NCI-H2171 treated with DMSO at 0.1 percent for 48 hours (cell line): Measurements from ENCODE around the gene PANK1.
"Not testable (repeated sequence)": the region's sequence is repeated elsewhere in the genome, so short reads cannot be mapped to it uniquely, and the experiment has no call there.

ENCODE experiments used
- DNase-seq: peaks from one replicate; lab custom pipeline; 2025; lab: John Stamatoyannopoulos, UW

PANK1 gene

DNA sequence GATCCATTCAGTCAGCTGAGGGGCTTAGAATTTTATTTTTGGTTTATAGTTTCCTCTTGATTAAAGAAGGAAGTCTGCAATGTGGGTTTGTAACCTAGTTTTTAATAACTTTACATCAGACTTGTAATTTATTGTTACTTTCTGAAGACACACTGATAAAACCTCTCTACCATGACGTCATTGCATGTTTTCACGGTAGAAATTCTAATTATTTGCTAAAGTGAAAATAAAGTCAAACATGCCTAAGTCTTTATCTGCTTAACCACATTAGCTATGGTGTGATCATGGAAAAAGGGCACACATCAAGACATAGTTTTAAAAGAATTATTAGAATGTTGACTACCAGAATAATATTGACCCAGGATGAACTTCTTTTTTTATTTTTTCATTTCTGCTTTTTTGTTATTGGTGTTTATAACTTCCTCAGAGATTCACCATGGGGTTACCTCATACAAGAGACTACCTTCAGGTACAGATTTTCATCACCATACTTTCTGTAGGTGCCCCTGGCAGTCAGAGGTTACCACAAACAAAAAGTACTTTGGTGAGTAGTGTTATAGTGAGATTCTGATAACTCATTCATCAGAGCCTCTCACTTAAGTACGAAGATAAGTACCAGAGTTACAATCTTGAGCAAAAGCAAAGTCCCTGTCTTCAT is 7.0 kb upstream of the PANK1 start:
- DNase-seq, result no peak

DNA sequence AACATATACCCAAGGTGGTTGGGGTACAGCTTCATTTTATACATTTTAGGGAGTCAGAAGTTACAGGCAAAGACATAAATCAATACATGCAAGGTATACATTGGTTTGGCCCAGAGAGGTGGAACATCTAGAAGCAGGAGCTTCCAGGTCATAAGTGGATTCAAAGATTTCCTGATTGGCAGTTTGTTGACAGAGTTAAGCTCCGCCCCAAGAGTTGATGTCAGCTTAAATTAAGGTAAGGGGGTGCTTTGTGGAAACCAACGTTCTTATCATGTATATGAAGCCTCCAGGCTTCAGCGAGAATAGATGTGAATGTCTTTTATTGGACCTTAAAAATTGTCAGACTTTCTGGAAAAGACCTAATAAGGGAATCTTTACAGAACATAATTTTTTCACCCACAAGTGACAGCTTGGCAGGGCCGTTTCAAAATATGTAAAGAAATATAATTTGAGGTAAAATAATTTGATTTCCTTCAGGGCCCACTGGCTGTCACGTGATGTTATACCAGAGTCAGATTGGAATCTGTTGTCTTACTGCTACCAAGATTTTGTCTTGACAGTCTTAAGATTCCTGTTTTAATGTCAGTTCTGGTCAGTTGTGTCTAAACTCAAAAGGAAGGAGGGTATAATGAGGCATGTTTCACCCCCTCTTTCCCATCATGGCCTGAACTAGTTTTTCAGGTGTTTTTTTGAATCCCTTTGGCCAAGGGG is 6.3 kb upstream of the PANK1 start:
- DNase-seq, result no peak

DNA sequence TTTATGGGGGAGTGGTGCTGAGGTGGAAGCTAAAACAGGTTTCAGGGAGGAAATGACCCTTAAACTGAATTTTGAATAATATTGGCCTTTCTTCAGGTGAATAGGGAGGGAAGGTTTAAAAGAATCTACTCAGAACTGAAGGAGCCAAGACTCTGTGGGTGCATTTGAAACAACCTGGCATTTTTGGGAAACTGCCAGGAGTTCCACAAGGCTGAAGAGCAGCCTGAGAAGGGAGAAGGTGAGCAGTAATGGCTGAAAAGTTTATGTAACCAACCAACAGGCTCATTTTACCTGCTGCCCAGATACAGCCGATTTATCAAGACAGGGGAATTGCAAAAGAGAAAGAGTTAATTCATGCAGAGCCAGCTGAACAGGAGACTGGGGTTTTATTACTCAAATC is 4.0 kb upstream of the PANK1 start:
- DNase-seq, result peak; percentile 31

DNA sequence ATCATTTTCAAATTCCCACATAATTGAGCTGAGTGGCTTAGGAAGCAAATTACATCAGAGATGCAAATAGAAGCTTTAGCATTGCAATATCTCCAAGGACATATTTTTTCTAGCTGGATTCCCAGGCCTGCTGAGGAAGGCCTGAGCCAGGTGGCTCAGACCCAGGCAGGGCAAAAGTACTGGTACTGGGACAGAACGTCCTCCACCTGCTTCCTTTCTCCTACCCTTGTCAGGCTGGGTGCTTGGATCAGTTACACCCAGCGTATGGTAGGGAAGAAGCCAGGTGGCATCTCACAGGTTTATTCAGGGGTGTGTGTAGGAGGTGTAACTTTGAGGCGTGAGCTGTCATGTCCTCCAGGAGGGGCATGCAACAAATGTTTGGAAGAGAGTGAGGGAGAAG is 3.0 kb upstream of the PANK1 start:
- peak; percentile 48 for DNase-seq

DNA sequence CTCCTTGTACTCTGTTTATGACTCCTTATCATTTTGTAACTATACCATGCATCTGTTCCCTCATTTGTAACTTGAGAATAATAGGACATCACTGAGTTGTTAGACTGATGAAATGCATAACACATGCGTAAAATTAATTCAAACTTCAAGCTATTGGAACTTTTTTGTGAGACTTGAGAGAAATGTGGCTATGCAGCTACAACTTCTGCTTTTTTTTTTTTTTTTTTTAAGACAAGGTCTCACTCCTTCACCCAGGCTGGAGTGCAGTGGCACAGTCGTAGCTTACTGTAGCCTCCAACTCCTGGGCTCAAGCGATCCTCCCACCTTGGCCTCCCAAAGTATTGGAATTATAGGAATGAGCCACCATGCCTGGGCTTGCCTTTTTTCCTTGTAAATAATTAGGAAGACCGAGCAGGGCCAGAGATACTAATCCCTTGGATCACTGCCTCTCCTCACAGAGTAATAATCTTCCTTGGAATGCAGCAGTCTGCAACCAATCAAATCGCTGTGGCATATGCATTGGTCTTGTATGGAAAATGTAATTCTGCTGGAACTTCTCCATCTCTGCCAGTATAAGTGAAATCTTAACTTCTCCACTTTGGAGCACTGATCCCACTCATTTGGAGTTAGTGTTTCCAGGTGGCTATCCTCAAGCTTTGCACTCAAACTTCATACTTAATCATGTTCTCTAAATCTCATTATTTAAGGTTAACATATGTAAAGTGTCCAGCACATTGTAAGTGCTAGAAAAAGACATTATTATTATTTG is 2.0 kb upstream of the PANK1 start:
- DNase-seq, result no peak

DNA sequence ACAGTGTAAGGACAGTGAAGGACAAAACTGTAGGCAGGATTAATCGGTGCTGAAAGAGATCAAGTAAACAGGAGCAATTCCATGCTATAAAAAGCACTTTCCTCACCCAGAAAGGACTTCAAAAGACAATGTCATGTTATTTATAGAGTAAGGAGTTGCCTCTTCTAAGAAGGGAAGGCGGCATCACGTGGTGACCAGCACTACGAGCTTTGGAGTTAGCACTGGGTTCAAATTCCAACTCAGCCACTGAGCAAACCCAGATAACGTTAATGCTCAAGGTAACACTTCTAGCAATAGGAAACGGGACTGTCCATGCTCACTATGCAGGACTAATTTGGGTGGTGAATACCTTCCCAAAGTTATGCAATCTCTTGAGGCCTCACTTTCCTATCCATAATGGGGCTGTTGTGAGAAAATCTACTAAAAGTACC is 715 bp upstream of the PANK1 start:
- no peak for DNase-seq

DNA sequence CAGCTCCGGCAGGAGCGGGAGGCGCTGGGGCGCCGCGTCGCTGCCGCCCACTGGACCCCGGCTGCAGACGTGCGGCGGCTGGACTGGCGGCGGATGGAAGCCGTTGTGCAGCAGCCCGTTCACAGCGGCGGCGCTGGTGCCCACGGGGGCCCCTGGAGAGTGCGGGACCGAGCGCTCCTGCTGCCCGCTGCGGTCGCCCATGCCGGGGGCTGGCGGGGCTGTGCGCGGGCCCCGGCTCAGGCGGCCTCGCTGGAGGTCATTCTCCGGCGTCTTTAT is 413 bp downstream of the PANK1 start:
- DNase-seq, result no peak

DNA sequence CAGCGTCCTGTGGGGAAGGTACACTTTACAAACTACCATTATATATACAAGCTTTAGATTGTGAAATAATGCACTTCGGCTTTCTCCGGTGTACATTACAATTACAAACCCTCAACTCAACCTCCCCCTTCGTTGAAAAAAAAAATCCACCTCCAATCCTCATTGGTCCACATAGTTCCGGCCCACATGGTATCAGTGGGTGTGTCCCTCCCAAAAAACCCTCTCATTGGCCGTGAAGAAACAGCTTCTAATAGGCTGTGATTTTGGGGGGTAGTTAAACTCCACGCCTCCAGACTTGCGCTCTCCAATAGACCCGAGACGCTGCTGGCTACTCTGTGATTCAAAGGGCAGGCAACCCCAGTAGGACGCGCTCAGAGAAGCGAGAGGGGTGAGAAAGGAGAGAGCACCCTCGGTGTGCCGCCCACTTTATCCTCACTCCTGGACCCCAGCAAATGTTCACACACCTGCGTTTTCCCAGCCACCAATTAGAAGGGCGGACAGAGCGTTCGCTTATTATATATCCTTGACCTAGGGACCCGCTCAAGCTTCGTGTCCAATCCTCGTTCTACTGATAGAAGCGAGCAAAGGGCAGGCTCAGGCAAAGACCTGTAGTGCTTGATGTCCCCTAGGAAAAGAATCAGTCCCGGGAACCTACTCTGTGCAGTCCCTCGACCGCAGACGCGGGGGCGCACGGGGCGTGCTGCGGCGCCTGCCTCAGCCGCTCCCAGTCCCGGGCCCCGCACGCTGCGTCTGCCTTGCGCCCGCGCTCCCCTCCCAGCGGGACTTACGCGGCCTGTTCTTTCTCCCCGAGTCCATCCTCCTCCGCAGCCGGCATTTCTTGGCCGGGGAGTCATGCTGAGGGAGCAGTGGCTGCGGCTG is 991 bp downstream of the PANK1 start:
- peak; percentile 89 for DNase-seq

DNA sequence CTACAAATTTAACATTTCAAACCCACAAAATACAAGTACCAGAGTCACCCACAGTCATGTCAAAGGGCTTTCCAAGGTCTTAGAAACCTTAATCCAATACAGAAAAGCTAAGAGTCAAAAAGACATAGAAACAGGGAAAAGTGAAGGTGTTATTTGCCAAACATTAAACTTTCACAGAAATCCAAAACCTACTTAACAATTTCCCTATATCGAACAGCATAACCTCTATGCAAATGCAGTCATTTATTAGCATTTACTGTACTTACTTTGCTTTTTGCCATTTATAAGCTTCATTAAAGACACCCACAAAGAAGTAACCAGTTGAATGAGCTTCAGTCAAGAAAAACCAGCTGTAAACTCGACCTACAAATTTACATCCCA is 1.6 kb downstream of the PANK1 start:
- DNase-seq, result no peak

DNA sequence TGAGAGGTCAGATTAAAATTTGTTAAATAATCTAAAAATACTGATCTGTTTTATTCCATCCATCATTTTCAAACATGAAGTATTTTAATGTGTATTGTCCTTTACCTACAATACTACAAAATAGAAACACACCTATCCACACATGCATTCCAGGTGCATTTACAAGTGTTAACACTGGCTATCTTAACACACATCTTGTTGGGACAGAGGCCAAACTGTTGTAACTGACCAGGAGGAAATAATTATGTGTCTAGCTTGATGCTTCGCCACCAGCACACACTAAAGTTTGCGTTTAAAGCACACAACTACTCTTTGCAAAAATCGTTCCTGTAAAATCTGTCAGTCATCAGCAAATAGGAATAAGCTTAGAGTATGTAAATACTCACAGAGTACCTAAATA is 2.8 kb downstream of the PANK1 start:
- no peak for DNase-seq

DNA sequence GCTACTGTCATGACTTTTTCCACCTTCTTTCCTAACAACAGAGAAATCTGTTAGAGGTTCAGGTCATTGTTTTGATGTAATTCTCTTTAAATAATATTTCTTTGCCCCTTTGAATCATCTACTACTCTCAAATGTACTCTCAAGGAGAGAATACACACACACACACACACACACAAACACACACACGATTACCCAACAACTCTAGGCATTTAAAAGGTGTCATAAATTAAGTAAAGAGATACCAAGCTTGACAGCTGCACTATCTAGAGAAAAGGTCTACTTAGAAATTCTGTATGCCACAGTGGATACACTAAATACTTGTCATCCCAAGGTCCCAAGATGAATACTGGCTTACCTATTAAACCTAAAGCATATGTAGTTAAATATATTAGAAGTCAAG is 4.8 kb downstream of the PANK1 start:
- no peak for DNase-seq

DNA sequence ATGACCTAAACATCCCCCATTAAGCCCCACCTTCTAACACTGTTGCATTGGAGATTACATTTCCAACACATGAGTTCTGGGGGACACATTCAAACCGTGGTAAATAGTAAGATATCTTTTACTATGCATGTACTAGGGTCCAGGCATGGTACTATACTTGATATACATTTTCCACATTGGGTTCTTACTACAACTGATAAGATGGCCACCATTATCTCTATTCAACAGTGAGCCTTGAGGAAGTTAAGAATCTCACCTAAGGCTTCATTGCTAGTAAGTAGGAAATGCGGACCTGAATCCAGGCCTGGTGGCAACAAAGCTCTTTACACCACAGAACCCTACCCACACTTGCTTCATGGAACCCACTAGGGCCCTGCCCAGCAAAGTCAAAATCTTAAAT is 5.7 kb downstream of the PANK1 start:
- DNase-seq, result no peak

DNA sequence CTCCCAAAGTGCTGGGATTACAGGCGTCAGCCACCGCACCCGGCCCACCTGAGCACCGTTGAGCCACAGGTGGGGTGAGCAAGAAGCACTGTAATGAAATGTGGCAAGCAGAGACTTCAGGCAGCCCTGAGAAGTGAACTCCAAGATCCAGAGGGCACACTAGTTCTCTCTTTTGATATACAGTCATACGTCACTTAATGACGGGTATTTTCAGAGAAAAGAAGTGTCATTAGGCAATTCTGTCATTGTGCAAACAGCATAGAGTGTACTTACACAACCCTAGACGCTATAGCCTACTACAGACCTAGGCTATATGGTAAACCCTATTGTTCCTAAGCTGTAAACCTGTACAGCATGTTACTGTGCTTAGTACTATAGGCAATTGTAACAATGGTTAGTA is 7.9 kb downstream of the PANK1 start:
- DNase-seq, result no peak

DNA sequence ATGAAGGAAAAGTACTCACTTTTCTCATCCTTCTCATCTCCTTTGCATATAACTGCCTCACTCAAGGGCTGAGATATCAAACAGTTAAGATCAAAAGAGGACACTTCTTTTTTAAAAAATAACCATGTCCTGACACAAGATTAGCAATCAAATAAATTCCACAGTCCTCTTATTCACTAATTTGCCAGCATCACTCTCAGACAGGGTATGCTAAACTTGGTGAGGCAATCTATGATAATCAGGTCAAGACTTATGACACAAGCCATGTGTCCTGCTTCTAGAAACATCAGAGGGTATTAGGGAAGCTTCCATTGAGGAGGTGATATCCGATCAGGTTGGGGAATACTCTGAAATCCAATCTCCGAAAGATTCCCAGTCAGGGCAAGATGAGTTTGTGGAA is 10.4 kb downstream of the PANK1 start:
- no peak for DNase-seq

DNA sequence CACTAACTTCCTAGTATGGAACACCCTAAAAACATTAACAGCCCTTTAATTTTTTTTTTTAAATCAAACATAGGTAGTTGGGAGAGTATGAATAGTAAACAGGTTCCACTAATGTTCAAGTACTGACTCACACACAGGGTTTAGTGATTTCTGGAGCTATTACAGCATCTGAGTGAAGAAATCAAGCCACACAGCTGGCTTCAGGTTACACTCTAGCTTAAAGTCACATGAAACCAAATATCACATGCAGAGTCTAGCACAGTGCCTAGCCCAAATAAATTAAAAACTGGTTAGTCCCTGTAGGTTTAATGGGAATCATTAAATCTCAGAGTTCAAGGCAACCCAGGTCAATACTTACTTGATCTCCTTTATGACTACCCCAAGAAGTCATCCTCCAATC is 11.6 kb downstream of the PANK1 start:
- DNase-seq, result no peak

DNA sequence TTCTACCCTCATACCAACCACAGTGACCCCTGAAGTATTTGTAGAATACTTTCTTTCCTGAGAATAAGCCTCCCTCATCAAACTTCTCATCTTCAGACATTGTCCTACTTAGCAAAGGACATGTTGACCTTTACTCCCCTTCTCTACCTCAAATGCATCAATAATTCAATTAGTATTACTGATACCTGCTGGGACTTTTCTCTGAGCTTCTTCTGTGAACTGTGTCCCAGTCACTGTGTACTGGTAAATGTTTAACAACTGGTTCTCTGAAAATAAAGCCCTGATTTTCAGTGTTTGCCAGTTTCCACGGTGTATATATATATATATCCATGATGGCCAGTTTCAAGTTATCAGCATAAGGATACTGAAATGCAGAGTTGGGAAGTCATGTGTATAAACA is 12.2 kb downstream of the PANK1 start:
- no peak for DNase-seq

DNA sequence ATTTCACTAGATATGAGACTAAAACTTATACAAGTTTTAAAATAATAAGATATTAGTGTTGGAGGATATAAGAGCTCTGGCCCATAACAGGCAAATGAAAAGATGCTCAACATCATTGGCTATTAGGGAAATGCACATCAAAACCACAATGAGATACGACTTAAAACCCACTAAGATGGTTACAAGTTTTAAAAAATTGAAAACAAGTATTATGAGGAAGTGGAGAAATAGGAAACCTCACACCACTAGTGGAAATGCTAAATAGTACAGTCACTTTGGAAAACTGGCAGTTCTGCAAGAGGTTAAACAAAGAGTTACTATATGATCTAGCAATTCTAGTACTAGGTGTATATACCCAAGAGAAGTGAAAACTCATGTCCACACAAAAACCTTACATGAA is 17.2 kb downstream of the PANK1 start:
- DNase-seq, result no peak

DNA sequence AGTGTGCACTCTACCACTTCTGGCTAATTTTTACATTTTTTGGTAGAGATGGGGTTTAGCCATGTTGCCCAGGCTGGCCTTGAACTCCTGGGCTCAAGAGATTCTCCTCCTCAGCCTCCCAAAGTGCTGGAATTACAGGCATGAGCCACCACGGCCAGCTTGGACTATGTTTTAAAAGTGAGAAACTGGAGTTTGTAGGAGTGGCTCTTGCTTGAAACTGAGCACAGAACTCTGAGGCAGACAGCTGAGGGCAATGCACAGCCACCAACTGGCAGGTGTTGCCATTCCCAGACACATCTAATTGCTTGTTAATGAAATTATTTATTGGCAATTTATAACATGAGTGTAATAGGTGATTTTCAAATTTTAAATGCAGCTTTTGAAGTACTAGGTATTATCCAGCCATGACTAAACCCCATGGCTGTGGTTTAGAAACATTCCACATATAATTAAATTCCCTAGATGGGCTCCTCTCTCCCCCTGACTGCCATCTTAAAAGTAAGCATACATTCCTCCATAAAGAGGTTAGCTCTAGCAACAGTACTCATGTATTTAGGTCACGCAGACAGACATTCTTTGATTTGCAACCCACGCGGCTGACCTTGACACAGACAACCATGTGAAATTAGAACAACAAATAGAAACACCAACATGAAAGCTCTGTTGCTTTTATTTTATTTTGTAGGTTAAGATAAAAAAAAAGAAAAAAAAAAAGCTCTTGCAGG is 19.8 kb downstream of the PANK1 start:
- DNase-seq, result no peak

DNA sequence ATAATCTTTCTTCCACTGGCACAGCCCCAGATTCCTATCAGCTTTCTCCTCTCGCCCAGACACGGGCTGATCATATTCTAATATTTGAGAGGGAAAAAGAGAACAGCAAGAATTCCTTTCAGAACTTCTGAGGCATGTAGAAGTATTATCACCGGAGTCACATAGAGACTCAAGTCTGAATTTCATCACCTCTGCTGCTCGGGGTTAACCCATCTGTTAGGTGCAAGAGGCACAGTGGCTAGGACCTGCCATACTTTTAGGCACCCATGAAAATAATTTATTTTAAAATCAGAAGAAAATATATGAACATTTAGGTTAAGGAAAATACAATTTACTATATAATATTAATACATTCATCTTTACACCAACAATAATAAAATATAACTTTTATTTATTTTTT is 21.0 kb downstream of the PANK1 start:
- DNase-seq, result no peak

DNA sequence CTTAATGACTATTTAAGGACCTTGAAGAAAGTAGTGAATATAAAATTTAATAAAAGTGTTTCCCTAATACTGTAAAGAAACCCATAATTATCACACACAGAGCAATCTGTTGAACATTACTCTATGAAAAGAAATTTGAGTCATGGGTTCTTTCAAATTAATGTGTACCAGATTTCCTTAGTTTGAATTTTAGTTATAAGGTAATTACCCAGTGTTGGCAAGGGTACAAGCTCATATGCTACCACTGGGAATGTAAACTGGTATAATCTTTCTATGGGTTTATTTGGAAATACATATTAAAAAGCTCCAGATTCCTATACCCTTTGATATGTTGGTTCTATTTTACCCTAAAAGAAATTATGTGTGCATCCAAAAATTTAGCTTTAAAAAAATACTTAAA is 22.9 kb downstream of the PANK1 start:
- no peak for DNase-seq

DNA sequence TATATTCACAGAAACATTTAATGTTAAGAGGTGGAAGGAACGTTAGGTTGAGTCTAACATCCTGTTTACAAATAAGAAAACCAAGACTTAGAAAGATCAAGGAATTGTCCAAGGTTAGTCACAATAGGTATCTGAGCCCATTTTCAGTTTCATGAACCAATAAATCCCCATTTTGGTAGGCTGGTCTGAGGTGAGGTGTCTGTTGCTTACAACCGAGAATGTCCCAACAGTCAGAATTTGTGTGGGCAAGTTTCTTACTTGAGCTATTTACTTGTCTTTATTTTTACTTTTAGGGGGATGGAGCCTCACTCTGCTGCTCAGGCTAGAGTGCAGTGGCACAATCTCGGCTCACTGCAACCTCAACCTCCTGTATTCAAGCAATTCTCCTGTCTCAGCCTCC is 23.6 kb downstream of the PANK1 start:
- no peak for DNase-seq

DNA sequence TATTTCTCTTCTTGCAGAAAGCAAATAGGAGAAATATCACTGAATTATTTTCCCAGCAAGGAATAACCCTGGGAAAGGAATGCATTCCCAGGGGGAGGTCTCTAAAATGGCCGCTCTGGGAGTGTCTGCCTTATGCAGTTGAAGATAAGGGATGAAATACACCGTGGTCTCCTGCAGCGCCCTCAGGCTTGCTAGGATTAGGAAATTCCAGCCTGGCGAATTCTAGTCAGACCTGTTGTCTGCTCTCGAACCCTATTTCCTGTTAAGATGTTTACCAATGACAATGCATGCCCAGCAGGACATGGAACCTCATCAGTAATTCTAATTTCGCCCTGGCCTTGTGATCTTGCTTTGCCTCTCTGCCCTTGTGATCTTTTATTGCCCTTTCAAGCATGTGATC is 24.7 kb downstream of the PANK1 start:
- not testable (repeated sequence) for DNase-seq
